H7 (cell line): ENCODE measurements around the gene TNNI3K. TPM values are rescaled to one million over a fixed set of nuclear protein-coding genes. Genes with fewer than 3 reads are reported as not detected.

Source experiments
- DNase-seq: peaks from one replicate; pipeline ENCODE4 v3.0.0; 2012
- H3K27me3 ChIP-seq: 2 replicates; pipeline ENCODE4 v1.6.0; 2011; ENCODE audit warnings: mild to moderate bottlenecking, low read length; ENCODE audit not compliant: control insufficient read depth, insufficient read depth
- H3K36me3 ChIP-seq: replicated peaks from 2 replicates; pipeline ENCODE4 v1.5.1; 2011; ENCODE audit warnings: low read length; ENCODE audit not compliant: control insufficient read depth, insufficient read depth
- H3K4me3 ChIP-seq: 2 replicates; pipeline ENCODE4 v1.5.1; 2011; ENCODE audit warnings: low read depth, mild to moderate bottlenecking, control low read depth, low read length, moderate library complexity; ENCODE audit not compliant: insufficient read depth
- total RNA-seq: library from RNA; depleted of rRNA; stranded (reverse); fragments of >200 nt; shearing (Covaris generic); gene quantifications from 2 replicates; pipeline ENCODE4 v1.2.3, GENCODE V29; 2014

TNNI3K gene
- total RNA-seq, 1 experiment from 2014 or later, result not detected

- no peak for DNase-seq
- Histone ChIP-seq H3K36me3 (no peaks in the 10 kb centered on the region), H3K27me3 (no peaks in the 10 kb centered on the region), H3K4me3 (no peak overlapping the region)
Observed at GRCh38 chr1:74340656-74341055, 105.5 kb downstream of the TNNI3K start.

- H3K27me3 ChIP-seq, result no peaks in the 10 kb centered on the region
- no peak for DNase-seq
- H3K36me3 ChIP-seq, result no peaks in the 10 kb centered on the region
- H3K4me3 ChIP-seq, result no peak overlapping the region
Observed at GRCh38 chr1:74341702-74342339, 106.6 kb downstream of the TNNI3K start.

GRCh38 chr1:74343216-74343615, 108.0 kb downstream of the TNNI3K start:
- no peaks in the 10 kb centered on the region for H3K36me3 ChIP-seq

GRCh38 chr1:74344387-74344786, 109.2 kb downstream of the TNNI3K start:
- Histone ChIP-seq H3K27me3 (no peaks in the 10 kb centered on the region), H3K4me3 (no peak overlapping the region), H3K36me3 (no peaks in the 10 kb centered on the region)
- DNase-seq, result no peak

More at GRCh38 chr1:74343216-74343615, 108.0 kb downstream of the TNNI3K start:
- Histone ChIP-seq H3K27me3 (no peaks in the 10 kb centered on the region), H3K4me3 (no peak overlapping the region)
- peak; percentile 4 for DNase-seq

- Histone ChIP-seq H3K36me3 (no peaks in the 10 kb centered on the region), H3K4me3 (no peak overlapping the region), H3K27me3 (no peaks in the 10 kb centered on the region)
- no peak for DNase-seq
Observed at GRCh38 chr1:74356493-74356892, 121.3 kb downstream of the TNNI3K start.

GRCh38 chr1:74357150-74357549, 122.0 kb downstream of the TNNI3K start:
- no peak for DNase-seq
- no peaks in the 10 kb centered on the region for H3K27me3 ChIP-seq
- no peak overlapping the region for H3K4me3 ChIP-seq
- H3K36me3 ChIP-seq, result no peaks in the 10 kb centered on the region

- no peaks in the 10 kb centered on the region for H3K27me3 ChIP-seq
- no peak for DNase-seq
- no peaks in the 10 kb centered on the region for H3K36me3 ChIP-seq
- H3K4me3 ChIP-seq, result no peak overlapping the region
Observed at GRCh38 chr1:74357756-74358155, 122.6 kb downstream of the TNNI3K start.

- no peak for DNase-seq
- no peaks in the 10 kb centered on the region for H3K36me3 ChIP-seq
- H3K27me3 ChIP-seq, result no peaks in the 10 kb centered on the region
- H3K4me3 ChIP-seq, result no peak overlapping the region
Observed at GRCh38 chr1:74362691-74363090, 127.5 kb downstream of the TNNI3K start.

- no peak overlapping the region for H3K4me3 ChIP-seq
- DNase-seq, result no peak
- H3K36me3 ChIP-seq, result no peaks in the 10 kb centered on the region
- no peaks in the 10 kb centered on the region for H3K27me3 ChIP-seq
Observed at GRCh38 chr1:74363220-74363619, 128.0 kb downstream of the TNNI3K start.

GRCh38 chr1:74367175-74367813, 132.1 kb downstream of the TNNI3K start:
- Histone ChIP-seq H3K4me3 (no peak overlapping the region), H3K27me3 (no peaks in the 10 kb centered on the region), H3K36me3 (no peaks in the 10 kb centered on the region)
- no peak for DNase-seq

GRCh38 chr1:74368335-74368734, 133.1 kb downstream of the TNNI3K start:
- no peaks in the 10 kb centered on the region for H3K36me3 ChIP-seq
- no peak overlapping the region for H3K4me3 ChIP-seq
- no peak for DNase-seq
- no peaks in the 10 kb centered on the region for H3K27me3 ChIP-seq

- Histone ChIP-seq H3K4me3 (no peak overlapping the region), H3K27me3 (no peaks in the 10 kb centered on the region), H3K36me3 (no peaks in the 10 kb centered on the region)
- no peak for DNase-seq
Observed at GRCh38 chr1:74375376-74375775, 140.2 kb downstream of the TNNI3K start.

GRCh38 chr1:74380252-74380651, 145.1 kb downstream of the TNNI3K start:
- no peaks in the 10 kb centered on the region for H3K27me3 ChIP-seq
- H3K36me3 ChIP-seq, result no peaks in the 10 kb centered on the region
- no peak overlapping the region for H3K4me3 ChIP-seq
- DNase-seq, result no peak

GRCh38 chr1:74388855-74389254, 153.7 kb downstream of the TNNI3K start:
- no peak for DNase-seq
- Histone ChIP-seq H3K27me3 (no peaks in the 10 kb centered on the region), H3K4me3 (no peak overlapping the region), H3K36me3 (no peaks in the 10 kb centered on the region)

- Histone ChIP-seq H3K4me3 (no peak overlapping the region), H3K27me3 (no peaks in the 10 kb centered on the region)
- peak; percentile 8 for DNase-seq
Observed at GRCh38 chr1:74392186-74392585, 157.0 kb downstream of the TNNI3K start.

More at GRCh38 chr1:74392186-74392585, 157.0 kb downstream of the TNNI3K start:
- H3K36me3 ChIP-seq, result no peaks in the 10 kb centered on the region
